Psoas muscle (tissue), 8 donors: ENCODE data around the gene NR2F2. TPM values are rescaled to one million over a fixed set of nuclear protein-coding genes. Genes with fewer than 3 reads are reported as not detected.

Experiments
- ATAC-seq, 4 donors: fragments of 200-7000 bp; cut with Tn5 transposase; one replicate each; pipeline ENCODE4 v1.9.1; 2020; ENCODE audit warnings: moderate library complexity in 3 of 4, mild to moderate bottlenecking in 2 of 4
- DNase-seq, 2 donors: peaks; one replicate each; pipeline ENCODE4 v3.0.0-alpha.2; 2020
- H3K27ac ChIP-seq: fragments of 200-600 bp; one replicate; pipeline ENCODE4 v1.8.0; 2022
- H3K27me3 ChIP-seq, 3 donors: fragments of 200-600 bp in 1 of 3; one replicate each; pipeline versions ENCODE4 v1.6.1 to v1.8.0; 2013 to 2022; ENCODE audit warnings: low read length in 2 of 3, mild to moderate bottlenecking in 2 of 3, moderate library complexity in 1 of 3; ENCODE audit not compliant: insufficient read depth in 3 of 3
- H3K36me3 ChIP-seq, 2 donors: fragments of 200-600 bp in 1 of 2; one replicate each; pipeline versions ENCODE4 v1.6.1 to v1.8.0; 2013 to 2022; ENCODE audit warnings: low read depth in 1 of 2, mild to moderate bottlenecking in 1 of 2, moderate library complexity in 1 of 2; ENCODE audit not compliant: insufficient read depth in 1 of 2
- H3K4me1 ChIP-seq: fragments of 200-600 bp; one replicate; pipeline ENCODE4 v1.8.0; 2022
- H3K4me3 ChIP-seq: fragments of 200-600 bp; one replicate; pipeline ENCODE4 v1.8.0; 2022; ENCODE audit warnings: mild to moderate bottlenecking
- H3K9me3 ChIP-seq: fragments of 200-600 bp; one replicate; pipeline ENCODE4 v1.8.0; 2022
- WGBS, 3 donors: extraction: QIAGEN DNeasy Blood & Tissue Kit; methylation state at CpG; one replicate each; pipeline versions ENCODE4 v1.1.6 to v1.1.7; 2013; 5-methylcytosine and 5-hydroxymethylcytosine counted together
- intact Hi-C, 2 donors: fragments of 100-400 bp; cut with DNase I; formaldehyde crosslinking; loops; one replicate each; pipeline versions ENCODE4 v1.11.0 to v1.14.2; 2022
- polyA plus RNA-seq, 3 donors: library from polyadenylated mRNA; stranded (reverse); fragments of 200-250 nt; gene quantifications; one replicate each; pipeline ENCODE4 v1.2.3, GENCODE V29; 2013
- total RNA-seq, 4 donors: library from RNA; stranded (reverse); fragmentation: NEBNext Ultra II Directional in 2 of 4; extraction: Animal tissue kit (Norgen Biotek cat#: 25700) in 2 of 4; gene quantifications; one replicate each; pipeline versions ENCODE4 v1.2.1 to v1.2.4, GENCODE V29; 2021 to 2023
- TF ChIP-seq, protein P1 (sequence below): fragments of 200-600 bp; IDR thresholded peaks from one replicate; pipeline ENCODE4 v1.8.0; 2022; ENCODE audit warnings: antibody characterized with exemption
- donor health status: healthy with polysubstance abuse.
- donor health status: DM: no; HTN: no; CAD: no; lungs with moderate emphysema.
- donor health status: Bipolar disorder and iron deficiency.
- donor health status: healthy.
- donor health status: DM: yes; HTN: yes; CAD: no.
- donor health status: DM: no; HTN: no; CAD: no.
- donor health status: DM: no; HTN: no; CAD: no.
- donor health status: DM: yes; HTN: yes; CAD: no.

The NR2F2 gene
- total and polyA plus RNA-seq, 7 donors = 10.3 to 20.1 (median 14.7) TPM

DNA sequence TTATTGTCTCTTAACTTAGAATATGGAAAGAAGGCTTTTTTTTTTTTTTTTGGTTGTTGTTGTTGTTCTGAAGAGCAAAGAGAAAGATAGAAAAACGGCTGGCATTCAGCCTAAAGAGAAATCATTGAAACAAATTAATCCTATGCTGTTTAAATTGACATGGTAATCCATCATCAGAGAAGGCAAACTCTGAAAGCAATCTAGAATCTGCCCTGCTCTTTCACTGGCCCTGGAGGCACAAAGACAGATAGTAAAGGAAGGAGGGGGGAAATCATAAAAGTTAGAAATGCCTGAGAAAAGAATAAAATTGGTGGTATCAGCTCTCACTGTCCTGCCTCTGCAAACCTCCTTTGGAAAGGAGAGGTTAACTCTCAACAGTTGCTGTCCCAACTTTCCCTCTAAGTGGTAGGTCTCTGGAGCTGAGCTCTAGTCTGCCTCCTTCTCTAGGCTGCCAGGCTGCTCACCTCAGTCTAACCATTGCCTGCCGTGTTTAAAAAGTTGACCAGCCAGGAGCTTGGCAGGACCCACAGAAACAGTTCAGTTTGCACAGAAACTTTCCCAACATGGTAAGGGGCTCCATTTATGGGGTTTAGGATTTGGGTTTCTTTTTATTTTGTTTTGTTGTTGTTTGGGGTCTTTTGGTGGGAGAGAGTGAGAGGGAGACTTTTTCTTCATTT lies 13.4 kb upstream of the NR2F2 start:
- TF ChIP-seq, protein P1, sequence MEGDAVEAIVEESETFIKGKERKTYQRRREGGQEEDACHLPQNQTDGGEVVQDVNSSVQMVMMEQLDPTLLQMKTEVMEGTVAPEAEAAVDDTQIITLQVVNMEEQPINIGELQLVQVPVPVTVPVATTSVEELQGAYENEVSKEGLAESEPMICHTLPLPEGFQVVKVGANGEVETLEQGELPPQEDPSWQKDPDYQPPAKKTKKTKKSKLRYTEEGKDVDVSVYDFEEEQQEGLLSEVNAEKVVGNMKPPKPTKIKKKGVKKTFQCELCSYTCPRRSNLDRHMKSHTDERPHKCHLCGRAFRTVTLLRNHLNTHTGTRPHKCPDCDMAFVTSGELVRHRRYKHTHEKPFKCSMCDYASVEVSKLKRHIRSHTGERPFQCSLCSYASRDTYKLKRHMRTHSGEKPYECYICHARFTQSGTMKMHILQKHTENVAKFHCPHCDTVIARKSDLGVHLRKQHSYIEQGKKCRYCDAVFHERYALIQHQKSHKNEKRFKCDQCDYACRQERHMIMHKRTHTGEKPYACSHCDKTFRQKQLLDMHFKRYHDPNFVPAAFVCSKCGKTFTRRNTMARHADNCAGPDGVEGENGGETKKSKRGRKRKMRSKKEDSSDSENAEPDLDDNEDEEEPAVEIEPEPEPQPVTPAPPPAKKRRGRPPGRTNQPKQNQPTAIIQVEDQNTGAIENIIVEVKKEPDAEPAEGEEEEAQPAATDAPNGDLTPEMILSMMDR = no peak
- intact Hi-C loops = no loop called here
- Histone ChIP-seq H3K9me3 (no peaks in the 10 kb centered on the region), H3K27ac (no peak overlapping the region), H3K4me3 (no peak overlapping the region), H3K27me3 (peaks cover 7 to 55% (median 14%) of the 10 kb centered on the region in 3 donors), H3K4me1 (no peaks in the 10 kb centered on the region), H3K36me3 (no peaks in the 10 kb centered on the region)
- DNase-seq (no peak), ATAC-seq (peak in 1 of 4 donors; percentile 40)
- 60 to 84% (median 64%) methylated on average over 2 of the region's 2 CpGs for WGBS, 3 donors

DNA sequence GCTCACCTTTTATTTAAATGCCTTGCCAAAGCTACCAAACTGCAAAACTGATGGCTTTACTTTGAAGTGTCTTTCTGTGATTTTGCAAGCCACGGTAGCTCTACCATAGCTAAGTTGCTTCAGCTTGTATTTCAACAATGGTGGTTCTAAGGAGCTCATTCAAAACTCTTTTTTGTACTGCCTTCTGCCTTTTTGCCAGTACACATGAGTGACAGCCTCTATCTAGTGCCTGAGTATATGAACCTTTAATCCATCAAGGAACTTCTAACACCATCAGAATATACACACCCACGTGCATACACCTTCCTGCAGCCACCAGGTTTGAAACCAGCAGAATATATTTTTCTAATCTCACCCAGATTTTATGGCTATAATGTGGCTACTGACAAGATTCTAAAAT lies 10.4 kb upstream of the NR2F2 start:
- TF ChIP-seq, protein P1 = no peak
- intact Hi-C loops = loop anchor here (10.0 kb wide), 3 partner anchors 265 to 1435 kb away; no protein-coding TSS in a partner anchor
- no peaks in the 10 kb centered on the region for H3K36me3 ChIP-seq

DNA sequence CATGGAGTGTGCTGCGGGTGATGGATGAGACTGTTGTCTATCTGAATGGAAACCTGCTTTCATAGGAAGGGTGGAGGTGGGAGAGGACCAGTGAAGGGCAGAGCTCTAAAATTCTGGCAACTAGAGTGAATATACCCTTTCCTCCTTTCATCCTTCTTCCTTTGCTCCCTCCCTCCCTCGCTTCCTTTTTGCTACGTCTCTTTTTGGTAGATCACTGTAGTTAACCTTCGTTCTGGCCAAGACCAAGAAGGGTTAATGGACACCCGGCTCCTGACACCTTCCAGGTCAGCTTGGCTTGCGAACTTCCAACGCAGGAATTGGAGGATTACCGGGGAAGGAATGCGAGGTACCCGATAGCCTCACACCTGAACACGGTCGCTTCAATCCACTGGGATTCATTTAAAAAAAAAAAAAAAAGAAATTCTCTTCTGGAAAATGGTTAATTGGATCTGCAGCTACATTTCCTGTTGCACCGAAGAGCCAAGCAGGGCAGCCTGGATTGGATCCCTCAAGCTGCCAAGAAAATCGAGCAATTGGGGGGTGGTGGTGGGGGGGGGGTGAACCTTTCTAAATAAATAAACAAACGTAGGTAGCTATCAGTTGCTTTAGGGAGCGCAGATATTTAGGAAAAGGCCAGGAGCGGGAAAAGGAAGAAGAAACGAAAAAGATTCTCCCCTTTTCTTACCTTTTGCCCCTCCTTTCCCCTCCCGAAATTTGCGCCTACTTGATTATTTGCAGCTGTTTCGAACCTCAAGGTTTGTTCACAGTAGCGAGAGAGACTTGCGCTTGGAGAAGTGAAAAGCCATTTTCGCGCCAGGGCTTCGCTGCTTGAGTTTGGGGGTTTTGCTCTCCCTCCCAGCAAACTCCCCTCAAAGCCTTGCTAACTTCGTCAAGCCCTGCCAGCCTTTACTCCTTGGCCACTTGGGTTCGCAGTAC lies 9.5 kb upstream of the NR2F2 start:
- peaks cover 4 to 91% (median 26%) of the 10 kb centered on the region in 3 donors for H3K27me3 ChIP-seq
- WGBS, 3 donors = 24 to 26% (median 25%) methylated on average over 28 of the region's 28 CpGs
- intact Hi-C loops = loop anchor here (10.0 kb wide), 3 partner anchors 266 to 1434 kb away; no protein-coding TSS in a partner anchor

More for the DNA sequence above, 10.4 kb upstream of the NR2F2 start:
- Histone ChIP-seq H3K27me3 (peaks cover 4 to 83% (median 26%) of the 10 kb centered on the region in 3 donors), H3K27ac (peak overlapping the region; percentile 4), H3K9me3 (no peaks in the 10 kb centered on the region), H3K4me1 (no peaks in the 10 kb centered on the region), H3K4me3 (no peak overlapping the region)
- 77 to 86% (median 82%) methylated on average over 2 of the region's 2 CpGs for WGBS, 3 donors
- no peak for DNase-seq
- no peak for ATAC-seq

More for the DNA sequence above, 9.5 kb upstream of the NR2F2 start:
- Histone ChIP-seq H3K9me3 (no peaks in the 10 kb centered on the region), H3K4me3 (peak overlapping the region; percentile 64), H3K4me1 (no peaks in the 10 kb centered on the region), H3K27ac (peak overlapping the region; percentile 70), H3K36me3 (no peaks in the 10 kb centered on the region)
- TF ChIP-seq, protein P1 = no peak
- DNase-seq (no peak), ATAC-seq (peak in 2 of 4 donors; percentile 16 to 34)
